Iris pigment epithelial cell (primary cell): Measurements from ENCODE around the gene RFC5.
A peak's percentile ranks its signal among the peaks of the same experiment; 100 is the strongest.
"Not testable (repeated sequence)": the region's sequence is repeated elsewhere in the genome, so short reads cannot be mapped to it uniquely, and the experiment has no call there.

ENCODE experiments used
- DNase-seq: peaks from one replicate; pipeline ENCODE4 v3.0.0-alpha.2; 2011; ENCODE audit warnings: low read depth

Gene RFC5, protein sequence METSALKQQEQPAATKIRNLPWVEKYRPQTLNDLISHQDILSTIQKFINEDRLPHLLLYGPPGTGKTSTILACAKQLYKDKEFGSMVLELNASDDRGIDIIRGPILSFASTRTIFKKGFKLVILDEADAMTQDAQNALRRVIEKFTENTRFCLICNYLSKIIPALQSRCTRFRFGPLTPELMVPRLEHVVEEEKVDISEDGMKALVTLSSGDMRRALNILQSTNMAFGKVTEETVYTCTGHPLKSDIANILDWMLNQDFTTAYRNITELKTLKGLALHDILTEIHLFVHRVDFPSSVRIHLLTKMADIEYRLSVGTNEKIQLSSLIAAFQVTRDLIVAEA

DNA sequence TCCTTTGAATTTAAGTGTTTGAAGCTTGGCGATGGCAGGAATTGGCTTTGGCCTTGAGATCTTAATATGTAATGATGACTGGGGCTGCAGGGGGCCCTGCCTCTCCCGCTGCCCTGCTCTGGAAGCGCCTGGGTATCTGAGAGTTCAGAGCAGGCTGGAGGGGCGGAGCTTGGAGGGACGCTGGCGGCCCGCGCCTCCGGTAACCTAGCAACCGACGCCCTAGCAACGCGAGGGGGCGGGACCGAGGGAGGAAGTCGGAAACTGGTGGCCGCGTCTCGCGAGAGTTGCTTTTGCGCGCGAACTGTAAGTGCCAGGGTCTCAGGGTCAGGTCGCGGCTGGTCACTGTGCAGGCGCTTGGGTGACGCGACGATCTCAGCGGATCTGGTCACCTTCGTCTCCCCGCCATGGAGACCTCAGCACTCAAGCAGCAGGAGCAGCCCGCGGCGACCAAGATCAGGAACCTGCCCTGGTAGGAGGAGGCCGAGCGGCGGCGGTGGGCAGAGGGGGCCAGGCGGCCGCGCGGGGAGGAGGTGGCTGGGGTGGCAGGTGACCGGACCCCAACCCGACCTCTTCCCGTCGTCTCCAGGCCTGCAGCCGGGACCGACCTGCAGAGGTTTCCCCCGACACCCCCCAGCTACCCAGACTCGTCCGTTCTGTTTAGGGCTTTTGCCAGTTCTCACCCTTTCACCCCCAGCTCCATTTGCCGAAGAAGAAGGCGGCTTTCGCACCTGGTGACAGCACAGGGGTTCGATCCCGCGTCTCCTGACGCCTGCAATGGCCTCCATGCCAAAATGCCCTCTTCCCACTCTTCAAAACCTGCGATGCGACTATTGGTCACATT, at the start of gene RFC5:
TSS of gene RFC5 (plus strand) at position 280 of the 841 bp plus-strand sequence. CDS start at position 405, 125 bp downstream.
- peak; percentile 95 for DNase-seq

DNA sequence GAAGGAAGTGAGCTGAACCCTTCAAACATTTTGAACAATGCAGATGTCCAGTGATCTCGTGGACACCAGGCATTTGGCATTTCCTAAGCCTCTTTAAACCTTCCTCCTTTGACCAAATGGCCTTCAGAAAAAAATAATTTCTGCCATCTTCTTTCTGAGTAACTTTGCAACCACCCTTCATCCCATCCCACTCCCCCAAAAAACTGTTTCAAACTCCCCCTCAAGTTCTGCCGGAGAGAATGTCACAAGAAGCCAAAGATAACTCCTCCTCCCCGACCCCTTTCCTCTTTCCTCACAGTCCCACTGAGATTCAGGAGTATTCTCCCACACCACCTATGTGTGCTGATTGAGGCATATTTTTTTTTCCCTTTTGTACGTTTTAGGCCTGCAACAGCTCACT, 49.5 kb upstream of the RFC5 start:
- DNase-seq, result no peak

DNA sequence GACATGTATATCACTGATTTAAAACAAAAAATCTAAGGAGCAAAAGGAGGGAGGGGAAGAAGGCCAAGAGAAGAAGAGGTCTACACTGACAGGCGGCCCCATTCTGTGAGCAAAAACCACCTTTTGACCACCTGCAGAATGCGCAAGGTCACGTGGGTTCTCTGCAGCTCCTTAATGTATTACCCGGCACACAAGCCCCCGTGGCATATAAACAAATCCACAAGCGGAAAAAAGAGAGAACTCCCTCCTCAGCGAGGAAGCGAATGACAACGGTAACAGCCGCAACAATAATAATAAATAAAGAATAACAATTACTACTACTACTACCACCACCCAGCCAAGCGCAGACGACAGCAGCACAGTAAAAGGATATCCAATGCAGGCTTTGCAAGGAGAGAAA, 49.0 kb upstream of the RFC5 start:
- DNase-seq, result no peak

DNA sequence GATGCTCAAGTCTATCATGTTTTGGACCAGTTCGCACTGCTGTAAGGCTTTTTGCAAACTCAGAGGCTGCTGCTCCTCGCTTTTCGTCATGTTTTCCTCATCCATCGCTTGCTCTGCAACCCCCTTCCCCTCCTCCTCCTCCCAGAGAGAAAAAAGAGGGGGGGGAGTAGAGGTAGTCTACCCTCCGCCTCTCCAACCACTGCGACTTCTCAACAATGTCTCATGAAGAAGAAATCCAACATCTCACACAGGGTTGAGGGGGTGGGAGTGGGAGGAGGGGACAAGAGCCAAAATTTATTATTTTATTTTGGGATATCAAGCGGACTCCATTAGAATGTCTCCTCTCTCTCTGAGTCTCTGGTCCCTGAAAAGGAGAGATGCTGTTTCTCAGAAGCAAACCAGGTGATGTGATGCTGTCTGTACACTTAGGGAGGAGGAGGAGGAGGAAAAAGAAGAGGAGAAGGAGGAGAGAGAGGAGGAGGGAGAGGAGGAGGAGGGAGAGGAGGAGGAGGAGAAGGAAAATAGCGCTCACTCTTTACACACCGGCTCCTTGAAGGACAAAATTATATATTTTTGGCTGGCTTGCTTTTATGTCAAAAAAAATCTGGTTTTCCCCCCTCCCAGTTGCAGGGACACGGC, 48.2 kb upstream of the RFC5 start:
- no peak for DNase-seq

DNA sequence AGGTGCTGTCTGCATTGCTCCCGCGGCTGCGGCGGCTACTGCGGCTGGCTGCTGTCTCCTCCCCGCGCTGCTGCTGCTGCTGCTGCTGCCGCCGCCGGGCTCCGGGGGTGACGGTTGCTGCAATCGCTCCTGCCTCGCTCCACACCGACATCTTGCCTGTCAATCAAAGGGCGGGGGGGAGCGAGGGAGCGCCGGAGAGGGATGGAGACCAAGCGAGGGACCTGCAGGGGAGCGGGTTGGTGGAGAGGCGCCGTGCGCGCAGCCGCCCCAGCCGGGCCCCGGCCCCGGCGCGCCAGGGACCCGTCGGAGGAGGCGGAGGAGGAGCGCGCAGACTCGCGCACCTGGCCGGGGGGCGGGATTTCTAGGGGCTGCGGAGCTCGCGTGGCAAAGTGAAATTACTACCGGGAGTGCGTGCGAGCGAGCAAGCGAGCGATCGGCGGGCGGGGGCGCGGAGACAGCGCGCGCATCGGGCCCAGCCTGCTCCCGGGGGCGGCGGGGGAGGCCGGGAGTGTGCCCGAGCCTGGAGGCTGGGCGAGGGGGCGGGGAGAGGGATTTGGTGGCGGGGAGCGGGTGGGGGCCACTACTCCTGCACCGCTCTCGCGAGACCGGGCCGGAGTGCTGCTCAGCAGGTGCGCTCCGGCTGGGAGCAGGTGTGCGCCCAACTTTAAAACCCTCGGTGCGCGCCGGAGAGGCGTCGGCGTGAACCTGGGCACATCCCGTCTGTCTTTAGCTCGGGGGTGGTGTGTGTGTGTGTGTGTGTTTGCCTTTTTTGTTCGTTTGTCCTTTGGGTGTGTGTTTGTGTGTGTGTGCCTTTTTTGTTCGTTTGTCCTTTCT, 47.5 kb upstream of the RFC5 start, which contains the start of gene KSR2:
TSS of gene KSR2 (minus strand) at position 165 of the 834 bp plus-strand sequence. CDS start 735 bp downstream, outside the sequence.
- DNase-seq, result peak; percentile 26

DNA sequence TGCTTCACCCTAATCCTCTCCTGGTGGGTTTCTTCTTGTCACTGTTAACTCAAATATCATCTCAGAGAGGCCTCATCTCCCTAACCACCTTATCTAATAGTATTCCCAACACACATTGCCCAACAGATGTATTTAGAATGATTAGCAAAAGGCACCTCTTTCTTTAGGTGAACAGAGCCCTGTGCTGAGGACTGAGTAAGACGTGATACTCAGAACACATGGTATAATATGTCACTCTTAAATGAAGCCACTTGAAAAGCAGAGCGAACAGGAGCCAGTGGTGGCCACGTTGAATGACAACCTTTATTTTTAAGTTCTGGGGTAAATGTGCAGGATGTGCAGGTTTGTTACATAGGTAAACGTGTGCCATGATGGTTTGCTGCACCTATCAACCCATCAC, 46.2 kb upstream of the RFC5 start:
- no peak for DNase-seq

DNA sequence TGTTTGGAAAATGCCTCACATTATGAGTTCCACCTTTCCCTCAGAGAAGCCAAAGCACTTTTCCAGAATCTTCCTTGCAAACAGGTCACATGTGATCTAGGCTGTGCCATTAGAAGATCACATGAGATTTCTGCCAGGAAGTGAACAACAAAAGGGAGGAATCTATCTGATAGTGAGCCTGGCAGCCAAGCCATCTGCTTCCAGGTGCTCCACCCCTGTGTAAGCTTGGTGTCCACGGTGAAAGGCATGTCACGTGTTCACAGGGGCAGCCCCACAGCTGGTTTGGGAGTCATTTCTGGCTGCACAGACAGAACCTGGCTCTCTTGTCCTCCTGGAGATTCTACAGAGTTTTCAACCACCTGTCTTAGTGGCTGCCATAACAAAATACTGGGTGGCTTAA, 44.2 kb upstream of the RFC5 start:
- DNase-seq, result no peak

DNA sequence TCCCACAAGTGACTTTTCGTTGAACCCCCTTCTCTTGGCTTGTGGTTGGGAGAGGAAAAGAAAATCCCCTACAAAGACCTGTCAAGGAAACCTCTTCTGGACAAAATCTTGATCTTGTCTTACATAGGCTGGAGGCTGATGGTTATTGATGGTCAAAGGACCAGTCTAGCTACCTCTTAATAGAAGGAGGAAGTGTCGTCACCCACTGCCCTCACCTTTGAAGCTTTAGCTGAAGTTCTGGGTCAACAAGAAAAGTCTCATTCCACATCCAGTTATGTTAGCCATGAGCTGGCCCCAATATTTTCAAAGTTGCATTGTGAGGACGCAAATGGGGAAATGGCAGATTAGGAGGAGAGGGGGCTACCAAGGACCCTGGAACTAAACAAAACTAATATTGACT, 41.5 kb upstream of the RFC5 start:
- DNase-seq, result no peak

DNA sequence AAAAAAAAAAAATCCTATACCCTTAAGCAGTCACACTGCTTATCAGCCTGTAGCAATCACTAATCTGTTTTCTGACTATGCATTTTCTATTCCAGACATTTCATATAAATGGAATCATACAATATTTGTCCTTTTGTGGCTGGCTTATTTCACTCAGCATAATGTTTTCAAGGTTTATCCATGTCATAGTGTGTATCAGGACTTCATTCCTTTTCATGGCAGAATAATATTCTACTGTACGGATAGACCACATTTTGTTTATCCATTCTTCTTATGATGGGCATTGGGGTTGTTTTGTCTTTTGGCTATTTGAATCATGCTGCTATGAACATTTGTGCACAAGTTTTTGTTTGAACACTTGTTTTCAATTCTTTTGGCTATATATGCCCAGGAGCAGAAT, 39.1 kb upstream of the RFC5 start:
- DNase-seq, result no peak

DNA sequence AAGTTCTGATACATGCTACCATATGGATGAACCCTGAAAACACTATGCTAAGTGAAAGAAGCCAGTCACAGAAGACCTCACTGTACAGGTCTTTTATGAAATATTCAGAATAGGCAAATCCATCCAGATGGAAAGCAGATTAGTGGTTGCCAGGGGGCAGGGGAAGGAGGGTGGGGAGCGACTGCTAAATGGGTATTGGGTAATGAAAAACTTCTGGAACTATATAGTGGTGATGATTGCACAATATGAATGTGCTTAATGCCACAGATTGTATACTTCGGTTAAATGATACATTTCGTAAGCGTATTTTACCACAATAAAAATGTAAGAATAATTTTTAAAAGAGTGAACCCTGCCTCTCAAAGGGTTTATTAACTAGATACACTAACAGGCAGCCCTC, 35.9 kb upstream of the RFC5 start:
- DNase-seq, result no peak

DNA sequence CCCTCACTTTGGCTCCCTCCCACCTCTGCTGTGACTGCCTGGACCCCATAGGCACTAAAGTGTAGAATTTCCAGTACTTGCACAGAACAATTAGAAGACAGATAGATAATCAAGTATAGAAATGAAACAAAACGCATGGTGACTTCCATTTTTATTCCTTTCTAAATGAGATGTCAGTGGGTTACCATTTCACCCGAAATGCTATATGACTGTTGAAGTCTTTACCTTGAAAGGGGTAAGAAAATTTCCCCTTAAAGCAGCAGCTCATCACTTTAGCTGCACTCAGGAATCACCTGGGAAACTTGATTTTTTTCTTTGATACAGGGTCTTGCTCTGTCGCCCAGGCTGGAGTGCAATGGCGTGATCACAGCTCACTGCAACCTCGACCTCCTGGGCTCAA, 35.2 kb upstream of the RFC5 start:
- no peak for DNase-seq

DNA sequence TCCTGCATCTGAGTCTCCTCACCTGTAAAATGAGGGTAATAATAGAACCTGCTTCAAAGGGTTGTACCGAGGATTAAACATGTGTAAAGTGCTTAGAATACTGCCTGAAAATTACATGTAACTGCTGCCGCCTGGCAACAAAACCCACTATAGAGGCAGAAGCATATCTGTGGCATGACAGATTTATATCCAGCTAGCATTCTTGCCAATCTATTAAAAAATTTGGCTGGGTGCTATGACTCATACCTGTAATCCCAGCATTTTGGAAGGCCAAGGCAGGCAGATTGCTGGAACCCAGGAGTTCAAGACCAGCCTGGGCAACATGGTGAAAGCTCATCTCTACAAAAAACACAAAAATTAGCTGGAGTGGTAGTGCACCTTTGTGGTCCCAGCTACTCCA, 31.3 kb upstream of the RFC5 start:
- DNase-seq, result no peak

DNA sequence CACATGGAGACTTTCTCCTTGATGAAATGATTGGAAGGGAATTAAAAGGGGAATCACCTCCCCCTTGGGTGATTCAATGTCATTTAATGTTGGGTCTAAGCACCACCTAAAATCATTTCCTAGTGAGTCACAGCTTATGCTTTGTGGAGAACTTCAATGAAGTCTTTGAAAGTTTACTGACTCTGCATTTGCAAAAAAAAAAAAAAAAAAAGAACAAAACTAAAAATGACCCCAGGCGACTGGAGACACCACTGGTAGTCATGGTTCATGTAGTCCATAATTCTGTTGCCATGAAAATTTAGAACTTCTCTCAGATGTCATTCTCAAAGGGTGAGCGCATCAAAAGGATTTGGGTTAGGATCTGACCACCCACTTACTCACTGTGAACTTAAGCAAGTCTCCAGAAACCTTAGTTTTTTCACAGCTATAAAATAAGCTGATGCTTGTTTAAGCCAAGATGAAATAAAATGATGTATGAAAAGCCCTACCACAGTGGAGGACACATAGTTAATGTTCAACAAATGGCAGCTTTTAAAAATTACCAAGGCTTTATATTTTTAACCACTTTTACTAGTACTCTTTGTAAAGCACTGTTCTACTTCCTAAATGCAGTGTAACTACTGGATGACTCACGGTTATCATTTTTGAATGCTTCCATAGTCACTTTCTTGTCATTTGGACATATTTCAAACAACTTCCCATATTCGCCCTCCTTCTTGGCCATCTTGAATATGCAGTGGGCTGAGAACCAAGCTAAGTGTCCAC, 29.6 kb upstream of the RFC5 start:
- DNase-seq, result peak; percentile 33

DNA sequence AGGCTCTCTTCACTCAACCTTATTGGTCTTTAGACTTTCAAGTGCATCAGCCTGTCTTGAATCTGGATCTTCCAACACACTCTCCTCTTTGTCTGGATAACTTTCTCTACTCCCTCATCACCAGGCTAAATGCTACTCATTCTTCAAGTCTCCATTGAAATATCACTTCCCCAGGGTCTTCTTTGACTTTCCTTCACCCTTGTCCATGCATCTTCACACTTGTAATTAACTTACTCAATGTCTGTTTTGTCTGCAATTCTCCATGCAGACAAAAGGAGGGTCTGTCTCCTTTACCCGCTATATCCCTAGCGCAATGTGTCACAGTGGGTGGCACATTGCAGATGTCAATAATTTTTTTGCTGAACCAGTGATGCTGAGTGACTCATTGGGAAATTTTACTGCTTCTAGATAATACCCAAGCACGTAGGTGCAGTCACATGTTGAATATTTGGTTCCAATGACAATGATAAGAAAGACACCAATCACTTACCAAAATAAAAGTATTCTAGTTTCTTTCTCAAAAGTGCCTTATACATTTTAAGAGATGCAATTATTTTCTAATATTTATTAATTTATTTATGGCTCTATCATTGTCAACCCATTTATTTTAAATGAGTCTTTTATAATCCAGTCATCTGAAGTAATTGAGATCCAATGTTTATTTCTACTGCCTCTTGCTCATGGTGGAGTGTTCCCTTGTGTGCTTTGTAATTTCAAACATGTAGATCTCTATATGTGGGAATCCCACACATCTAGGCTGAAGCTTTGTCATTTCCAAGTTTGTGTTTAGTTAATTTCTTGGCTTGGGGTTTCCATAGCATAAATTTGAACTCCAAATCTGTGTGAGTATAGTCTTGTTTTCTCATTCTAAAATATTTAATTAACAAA, 21.7 kb upstream of the RFC5 start:
- no peak for DNase-seq

DNA sequence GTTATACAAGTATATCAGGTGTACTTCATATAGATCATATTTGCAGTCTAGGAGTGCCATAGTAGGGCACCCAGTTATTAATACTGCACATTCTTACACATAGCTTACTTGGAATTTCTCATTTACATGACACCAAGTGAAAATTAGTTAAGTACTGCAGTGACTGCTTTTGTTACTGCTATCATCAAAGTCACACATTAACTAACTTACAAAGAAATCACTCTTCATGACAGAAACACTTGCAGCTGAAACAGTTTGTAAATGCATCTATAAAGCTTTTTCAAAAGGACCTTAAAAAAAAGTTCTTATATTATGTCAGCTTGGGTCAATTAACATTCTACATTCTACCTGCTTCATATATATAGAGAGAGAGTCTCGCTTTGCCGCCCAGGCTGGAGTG, 17.8 kb upstream of the RFC5 start:
- no peak for DNase-seq

DNA sequence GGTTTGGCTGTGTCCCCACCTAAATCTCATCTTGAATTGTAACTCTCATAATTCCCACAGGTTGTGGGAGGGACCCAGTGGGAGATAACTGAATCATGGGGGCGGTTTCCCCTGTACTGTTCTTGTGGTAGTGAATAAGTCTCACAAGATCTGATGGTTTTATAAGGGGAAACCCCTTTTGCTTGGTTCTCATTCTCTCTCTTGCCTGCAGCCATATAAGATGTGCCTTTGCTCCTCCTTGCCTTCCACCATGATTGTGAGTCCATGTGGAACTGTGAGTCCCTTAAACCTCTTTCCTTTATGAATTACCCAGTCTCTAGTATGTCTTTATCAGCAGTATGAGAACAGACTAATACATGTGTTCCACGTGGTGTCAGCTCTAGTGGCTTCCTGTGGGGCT, 16.7 kb upstream of the RFC5 start:
- DNase-seq, result not testable (repeated sequence)

DNA sequence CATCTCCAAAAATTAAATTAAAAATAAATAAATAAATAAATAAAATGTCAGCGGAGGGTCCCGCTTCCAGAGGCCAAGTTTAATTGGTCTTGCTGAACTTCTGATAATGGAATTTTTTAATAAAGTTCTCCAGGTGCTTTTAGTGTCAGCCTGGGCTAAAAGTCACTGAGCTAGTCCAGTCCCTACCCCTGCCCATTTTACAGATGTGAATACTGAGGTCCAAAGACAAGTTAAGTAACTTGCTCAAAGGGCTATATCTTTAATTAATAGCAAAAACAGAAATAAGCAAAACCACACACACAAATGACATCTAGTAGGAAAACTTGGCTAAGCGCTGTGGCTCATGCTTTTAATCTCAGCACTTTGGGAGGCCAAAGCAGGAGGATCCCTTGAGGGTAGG, 5.6 kb upstream of the RFC5 start:
- no peak for DNase-seq

DNA sequence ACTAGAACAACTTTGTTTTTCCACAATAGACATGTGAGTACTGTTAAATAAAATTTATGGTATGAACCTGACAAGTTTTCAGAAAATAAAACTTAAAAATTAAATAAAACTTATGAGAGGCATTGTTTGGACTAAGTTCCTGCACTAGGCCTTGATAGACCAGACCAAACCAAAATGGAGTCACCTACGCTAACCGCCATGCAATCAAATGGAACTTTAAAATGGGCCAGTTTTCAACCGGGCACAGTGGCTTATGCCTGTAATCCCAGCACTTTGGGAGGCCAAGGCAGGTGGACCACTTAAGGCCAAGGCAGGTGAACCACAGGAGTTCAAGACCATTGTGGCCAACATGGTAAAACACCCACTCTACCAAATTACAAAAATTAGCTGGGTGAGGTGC, 5.1 kb upstream of the RFC5 start:
- DNase-seq, result no peak

DNA sequence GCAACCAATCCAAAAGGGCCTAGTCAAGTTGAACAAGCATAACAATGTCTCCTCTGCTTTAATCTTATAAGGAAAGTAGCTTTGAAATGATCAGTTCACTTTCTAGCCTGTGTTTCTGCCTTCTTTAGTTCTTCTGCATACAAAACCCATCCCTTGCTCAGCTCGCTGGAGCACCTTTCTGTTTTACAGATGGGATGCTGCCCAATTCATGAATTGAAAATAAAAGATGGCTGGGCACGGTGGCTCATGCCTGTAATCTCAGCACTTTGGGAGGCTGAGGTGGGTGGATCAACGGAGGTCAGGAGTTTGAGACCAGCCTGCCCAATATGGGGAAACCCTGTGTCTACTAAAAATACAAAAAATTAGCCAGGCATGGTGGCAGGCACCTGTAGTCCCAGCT, 4.5 kb upstream of the RFC5 start:
- no peak for DNase-seq

DNA sequence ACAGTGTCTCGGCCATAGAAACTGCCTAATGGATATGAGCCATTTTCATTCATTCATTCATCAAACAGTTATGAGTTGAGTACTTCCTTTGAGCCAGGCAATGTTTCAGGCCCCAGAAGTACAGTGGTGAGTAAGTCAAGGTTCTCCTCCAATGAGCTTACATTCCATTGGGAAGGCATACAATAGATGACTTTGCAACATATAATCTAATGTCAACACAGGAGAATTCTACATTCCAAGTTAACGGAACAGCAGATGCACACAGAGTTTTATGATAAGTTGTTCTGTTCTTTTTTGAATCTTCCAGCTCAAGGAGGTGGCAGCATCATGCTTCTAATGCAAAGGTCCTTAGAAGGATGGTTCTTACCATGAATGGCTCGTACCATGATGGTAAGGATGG, 3.2 kb upstream of the RFC5 start:
- no peak for DNase-seq
